GM23248 (cell line): ENCODE results near the gene TNIP3. TPM values are rescaled to one million over a fixed set of nuclear protein-coding genes. Genes with fewer than 3 reads are reported as not detected.
A peak's percentile ranks its signal among the peaks of the same experiment; 100 is the strongest.

Experiments
- DNase-seq: peaks from one replicate; pipeline ENCODE4 v3.0.0-alpha.2; 2015
- H2AFZ ChIP-seq: fragments of 200-600 bp; sonication (generic); 2 replicates; pipeline ENCODE4 v1.6.1; 2016; ENCODE audit warnings: antibody characterized with exemption
- H3F3A ChIP-seq: fragments of 200-600 bp; sonication (generic); 2 replicates; pipeline ENCODE4 v1.6.1; 2016; ENCODE audit warnings: mild to moderate bottlenecking, antibody characterized with exemption, mixed run types; ENCODE audit not compliant: insufficient read depth
- H3K27ac ChIP-seq: fragments of 200-600 bp; sonication (generic); 2 replicates; pipeline ENCODE4 v1.5.1; 2016; ENCODE audit warnings: mild to moderate bottlenecking
- H3K27me3 ChIP-seq: fragments of 200-600 bp; sonication (generic); replicated peaks from 2 replicates; pipeline ENCODE4 v1.6.1; 2016; ENCODE audit warnings: mild to moderate bottlenecking; ENCODE audit not compliant: insufficient read depth
- H3K36me3 ChIP-seq: fragments of 200-600 bp; sonication (generic); 2 replicates; pipeline ENCODE4 v1.6.1; 2016; ENCODE audit warnings: low read depth, mild to moderate bottlenecking
- H3K4me1 ChIP-seq: fragments of 200-600 bp; sonication (generic); 2 replicates; pipeline ENCODE4 v1.6.1; 2016; ENCODE audit warnings: mild to moderate bottlenecking; ENCODE audit not compliant: insufficient read depth
- H3K4me2 ChIP-seq: fragments of 200-600 bp; sonication (generic); one replicate; pipeline ENCODE4 v1.6.1; 2016; ENCODE audit warnings: mild to moderate bottlenecking; ENCODE audit not compliant: unreplicated experiment
- H3K4me3 ChIP-seq: fragments of 200-600 bp; sonication (generic); 2 replicates; pipeline ENCODE4 v1.5.1; 2016; ENCODE audit warnings: mild to moderate bottlenecking
- H3K79me2 ChIP-seq: fragments of 200-600 bp; sonication (generic); 2 replicates; pipeline ENCODE4 v1.6.1; 2016; ENCODE audit warnings: mild to moderate bottlenecking; ENCODE audit not compliant: insufficient read depth
- H3K9ac ChIP-seq: fragments of 200-600 bp; sonication (generic); 2 replicates; pipeline ENCODE4 v1.6.1; 2016; ENCODE audit warnings: mild to moderate bottlenecking
- H3K9me2 ChIP-seq: fragments of 200-600 bp; sonication (generic); 2 replicates; pipeline ENCODE4 v1.6.1; 2016; ENCODE audit warnings: mixed run types, mild to moderate bottlenecking, moderate library complexity; ENCODE audit not compliant: insufficient read depth
- H3K9me3 ChIP-seq: fragments of 200-600 bp; sonication (generic); one replicate; pipeline ENCODE4 v1.6.1; 2017; ENCODE audit warnings: low read depth
- H4K20me1 ChIP-seq: fragments of 200-600 bp; sonication (generic); 2 replicates; pipeline ENCODE4 v1.6.0; 2016; ENCODE audit not compliant: insufficient read depth
- EZH2 ChIP-seq: fragments of 200-600 bp; sonication (generic); IDR thresholded peaks from 2 replicates; pipeline ENCODE4 v1.6.1; 2018; ENCODE audit warnings: antibody characterized with exemption, mild to moderate bottlenecking; ENCODE audit not compliant: insufficient read depth, poor library complexity, severe bottlenecking
- EZH2phosphoT487 ChIP-seq: fragments of 200-600 bp; sonication (generic); IDR thresholded peaks from 2 replicates; pipeline ENCODE4 v1.6.1; 2018; ENCODE audit warnings: antibody characterized with exemption, moderate library complexity, mild to moderate bottlenecking, low read depth; ENCODE audit not compliant: insufficient read depth
- WGBS, 2 experiments: methylation state at CpG; one replicate each; pipeline ENCODE4 v1.1.6; 2015 to 2017; ENCODE audit warnings: low lambda C conversion rate in 2 of 2, low coverage in 1 of 2; ENCODE audit errors: missing lambda C conversion rate in 2 of 2; 5-methylcytosine and 5-hydroxymethylcytosine counted together
- in situ Hi-C: fragments of 300-500 bp; cut with MboI; formaldehyde crosslinking; loops from 2 replicates; pipeline ENCODE4 v1.15.0; 2020
- polyA plus RNA-seq: library from polyadenylated mRNA; unstranded; fragments of >200 nt; fragmentation: Nextera tagmentation; extraction: Ambion mirVana; gene quantifications from 2 replicates; pipeline ENCODE4 v1.2.1, GENCODE V29; 2016
- total RNA-seq: library from RNA; depleted of rRNA; stranded (reverse); fragments of >200 nt; shearing (Covaris generic); gene quantifications from 2 replicates; pipeline ENCODE4 v1.2.3, GENCODE V29; 2014

The TNIP3 gene
- total and polyA plus RNA-seq, 2 experiments from 2014 or later: 0.76 to 2.2 TPM

DNA sequence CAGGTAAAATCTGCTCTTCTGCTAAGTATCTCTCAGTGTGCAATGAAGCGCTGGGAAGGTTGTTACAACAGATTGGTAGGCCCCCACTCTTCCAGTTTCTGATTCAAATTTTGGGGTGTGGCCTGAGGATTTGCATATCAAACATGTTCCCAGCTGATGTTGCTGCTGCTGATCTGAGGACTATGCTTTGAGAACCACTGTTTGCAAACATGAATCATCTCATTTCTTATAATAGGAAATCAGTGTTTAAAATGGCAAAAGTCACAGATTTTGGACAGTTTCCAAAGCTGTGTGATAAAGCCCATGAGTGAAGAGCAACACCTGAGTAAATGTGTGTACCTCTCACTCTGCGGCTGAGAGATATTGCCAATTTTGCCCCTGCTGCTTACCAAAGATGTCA lies 55.6 kb downstream of the TNIP3 start:
- Histone ChIP-seq H3K4me3 (no peak overlapping the region), H3K27me3 (no peaks in the 10 kb centered on the region), H3K79me2 (no peaks in the 10 kb centered on the region), H3K36me3 (no peaks in the 10 kb centered on the region), H4K20me1 (no peaks in the 10 kb centered on the region), H3K9me2 (no peaks in the 10 kb centered on the region), H3F3A (no peaks in the 10 kb centered on the region), H3K4me2 (no peak overlapping the region), H2AFZ (no peak overlapping the region), H3K9me3 (no peaks in the 10 kb centered on the region), H3K4me1 (no peaks in the 10 kb centered on the region), H3K27ac (no peak overlapping the region), H3K9ac (no peak overlapping the region)
- TF ChIP-seq EZH2 (no peak), EZH2phosphoT487 (no peak)
- in situ Hi-C loops: loop anchor here (10.0 kb wide), 1 partner anchor 944 kb away; no protein-coding TSS in a partner anchor
- DNase-seq: no peak
- WGBS, 2 experiments: 90 to 94% methylated on average over 2 of the region's 2 CpGs

DNA sequence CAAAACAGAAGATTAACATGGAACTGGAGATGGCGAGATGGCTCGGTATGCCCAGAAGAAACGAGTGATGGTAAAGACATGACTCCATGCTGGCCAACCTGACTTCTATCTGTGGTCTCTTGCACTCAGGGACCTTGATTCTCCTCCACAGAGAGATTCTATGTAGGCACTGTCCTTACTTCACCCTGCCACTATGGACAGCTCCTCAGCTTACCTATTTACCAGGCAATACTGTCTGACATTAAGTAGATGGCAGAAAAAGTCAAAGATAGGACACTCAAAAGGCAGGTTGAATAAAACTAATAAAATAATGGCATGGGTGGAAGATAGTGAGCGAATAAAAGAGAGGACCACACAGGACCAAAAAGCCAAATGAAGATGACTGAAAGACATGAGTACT lies 56.6 kb downstream of the TNIP3 start:
- WGBS, 2 experiments: 86 to 94% methylated on average over 4 of the region's 4 CpGs
- no peak overlapping the region for H3K4me2 ChIP-seq

DNA sequence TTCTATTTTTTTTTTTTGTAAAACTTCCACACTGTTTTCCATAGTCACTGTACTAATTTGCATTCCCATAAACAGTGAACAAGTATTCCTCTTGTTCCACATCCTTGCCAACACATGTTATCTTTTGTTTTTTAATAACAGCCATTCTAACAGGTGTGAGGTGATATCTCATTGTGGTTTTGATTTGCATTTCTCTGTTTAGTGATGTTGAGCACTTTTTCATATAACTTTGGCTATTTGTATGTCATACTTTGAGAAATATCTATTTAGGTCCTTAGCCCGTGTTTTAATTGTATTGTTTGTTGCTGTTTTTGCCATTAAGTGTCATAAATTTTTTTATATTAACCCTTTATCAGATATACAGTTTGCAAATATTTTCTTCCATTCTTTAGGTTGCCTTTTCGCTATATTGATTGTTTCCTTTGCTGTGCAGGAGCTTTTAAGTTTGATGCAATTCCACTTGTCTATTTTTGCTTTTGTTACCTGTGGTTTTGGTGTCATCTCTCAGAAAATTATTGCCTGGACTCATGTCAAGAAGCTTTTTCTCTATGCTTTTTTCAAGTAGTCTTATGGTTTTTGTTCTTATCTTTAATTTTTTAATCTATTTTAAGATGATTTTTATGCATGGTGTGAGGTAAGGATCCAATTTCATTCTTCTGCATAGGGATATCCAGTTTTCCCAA lies 63.9 kb downstream of the TNIP3 start:
- Histone ChIP-seq H3K79me2 (no peaks in the 10 kb centered on the region), H3K4me3 (no peak overlapping the region), H4K20me1 (no peaks in the 10 kb centered on the region), H3F3A (no peaks in the 10 kb centered on the region), H3K9ac (no peak overlapping the region), H3K27me3 (no peaks in the 10 kb centered on the region), H3K36me3 (no peaks in the 10 kb centered on the region), H3K27ac (no peak overlapping the region), H2AFZ (no peak overlapping the region), H3K9me3 (no peaks in the 10 kb centered on the region), H3K4me1 (peaks cover 11% of the 10 kb centered on the region), H3K4me2 (no peak overlapping the region), H3K9me2 (no peaks in the 10 kb centered on the region)
- no peak for TF ChIP-seq EZH2
- no peak for TF ChIP-seq EZH2phosphoT487
- 70 to 84% methylated on average over 2 of the region's 2 CpGs for WGBS, 2 experiments
- in situ Hi-C loops: loop anchor here (10.0 kb wide), 1 partner anchor 935 kb away; no protein-coding TSS in a partner anchor
- no peak for DNase-seq

More for the DNA sequence above, 56.6 kb downstream of the TNIP3 start:
- no peaks in the 10 kb centered on the region for H3K36me3 ChIP-seq
- H3K9ac ChIP-seq: no peak overlapping the region
- H3K4me1 ChIP-seq: no peaks in the 10 kb centered on the region
- H3K9me2 ChIP-seq: no peaks in the 10 kb centered on the region
- H4K20me1 ChIP-seq: no peaks in the 10 kb centered on the region
- H3K4me3 ChIP-seq: no peak overlapping the region
- H3K79me2 ChIP-seq: no peaks in the 10 kb centered on the region
- in situ Hi-C loops: loop anchor here (10.0 kb wide), 1 partner anchor 943 kb away; no protein-coding TSS in a partner anchor
- TF ChIP-seq EZH2phosphoT487: no peak
- TF ChIP-seq EZH2: no peak
- H3K27me3 ChIP-seq: no peaks in the 10 kb centered on the region
- no peaks in the 10 kb centered on the region for H3K9me3 ChIP-seq
- H3F3A ChIP-seq: no peaks in the 10 kb centered on the region
- H2AFZ ChIP-seq: no peak overlapping the region
- no peak for DNase-seq
- H3K27ac ChIP-seq: no peak overlapping the region

DNA sequence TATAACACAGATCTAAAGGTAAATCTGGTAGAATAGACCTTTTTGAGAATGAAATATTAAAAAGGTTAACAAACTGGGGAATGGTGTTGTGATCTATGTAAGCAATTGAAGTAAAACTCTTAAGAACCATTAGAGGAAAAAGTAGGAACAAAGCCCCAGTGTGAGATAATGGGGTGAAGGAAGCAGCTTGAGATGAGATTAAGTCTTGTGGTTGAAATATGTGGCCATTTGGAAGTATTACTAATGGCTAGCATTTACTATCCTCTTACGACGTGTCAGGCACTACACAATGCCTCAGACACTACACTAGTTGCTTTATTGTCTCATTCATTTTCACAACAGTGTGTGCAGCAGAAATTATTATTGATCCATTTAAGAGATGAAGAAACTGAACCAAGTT lies 65.9 kb downstream of the TNIP3 start:
- Histone ChIP-seq H3K4me1 (peaks cover 11% of the 10 kb centered on the region), H3K9me2 (no peaks in the 10 kb centered on the region), H3K4me2 (no peak overlapping the region), H3K9ac (no peak overlapping the region), H4K20me1 (no peaks in the 10 kb centered on the region), H3K4me3 (no peak overlapping the region), H3K36me3 (no peaks in the 10 kb centered on the region), H3K79me2 (no peaks in the 10 kb centered on the region), H3K9me3 (no peaks in the 10 kb centered on the region), H3K27ac (no peak overlapping the region), H3K27me3 (no peaks in the 10 kb centered on the region), H3F3A (no peaks in the 10 kb centered on the region), H2AFZ (peak overlapping the region; percentile 17; the same call in 1 of the 2 replicates)
- no peak for DNase-seq
- 82 to 92% methylated on average over 2 of the region's 2 CpGs for WGBS, 2 experiments
- TF ChIP-seq EZH2phosphoT487: no peak
- TF ChIP-seq EZH2: no peak
- in situ Hi-C loops: loop anchor here (10.0 to 25.0 kb wide), 2 partner anchors 386 to 1023 kb away; no protein-coding TSS in a partner anchor
